CD4-positive, alpha-beta T cell treated with Interferon alpha-2 for 1 hour (primary cell): Measurements from ENCODE around the gene ITIH1.
"Not testable (repeated sequence)": the region's sequence is repeated elsewhere in the genome, so short reads cannot be mapped to it uniquely, and the experiment has no call there.

Experiments
- DNase-seq, 2 donors: peaks; one replicate each; pipeline ENCODE4 v3.0.0-alpha.2; 2020 to 2022

Gene ITIH1

GRCh38 chr3:52775877-52776276 is 1.5 kb upstream of the ITIH1 start:
- DNase-seq: no peak

DNA sequence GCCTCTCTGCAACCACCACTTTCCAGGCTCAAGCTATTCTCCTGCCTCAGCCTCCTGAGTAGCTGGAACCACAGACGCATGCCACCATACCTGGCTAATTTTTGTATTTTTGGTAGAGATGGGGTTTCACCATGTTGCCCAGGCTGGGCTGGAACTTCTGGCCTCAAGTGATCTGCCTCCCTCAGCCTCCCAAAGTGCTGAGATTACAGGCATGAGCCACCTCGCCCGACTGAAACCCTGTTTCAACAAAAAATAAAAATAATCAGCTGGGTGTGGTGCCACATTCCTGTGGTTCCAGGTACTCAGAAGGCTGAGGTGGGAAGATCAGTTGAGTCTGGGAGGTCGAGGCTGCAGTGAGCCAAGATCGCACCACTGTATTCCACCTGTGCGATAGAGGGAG is 913 bp upstream of the ITIH1 start:
- DNase-seq: not testable (repeated sequence)

DNA sequence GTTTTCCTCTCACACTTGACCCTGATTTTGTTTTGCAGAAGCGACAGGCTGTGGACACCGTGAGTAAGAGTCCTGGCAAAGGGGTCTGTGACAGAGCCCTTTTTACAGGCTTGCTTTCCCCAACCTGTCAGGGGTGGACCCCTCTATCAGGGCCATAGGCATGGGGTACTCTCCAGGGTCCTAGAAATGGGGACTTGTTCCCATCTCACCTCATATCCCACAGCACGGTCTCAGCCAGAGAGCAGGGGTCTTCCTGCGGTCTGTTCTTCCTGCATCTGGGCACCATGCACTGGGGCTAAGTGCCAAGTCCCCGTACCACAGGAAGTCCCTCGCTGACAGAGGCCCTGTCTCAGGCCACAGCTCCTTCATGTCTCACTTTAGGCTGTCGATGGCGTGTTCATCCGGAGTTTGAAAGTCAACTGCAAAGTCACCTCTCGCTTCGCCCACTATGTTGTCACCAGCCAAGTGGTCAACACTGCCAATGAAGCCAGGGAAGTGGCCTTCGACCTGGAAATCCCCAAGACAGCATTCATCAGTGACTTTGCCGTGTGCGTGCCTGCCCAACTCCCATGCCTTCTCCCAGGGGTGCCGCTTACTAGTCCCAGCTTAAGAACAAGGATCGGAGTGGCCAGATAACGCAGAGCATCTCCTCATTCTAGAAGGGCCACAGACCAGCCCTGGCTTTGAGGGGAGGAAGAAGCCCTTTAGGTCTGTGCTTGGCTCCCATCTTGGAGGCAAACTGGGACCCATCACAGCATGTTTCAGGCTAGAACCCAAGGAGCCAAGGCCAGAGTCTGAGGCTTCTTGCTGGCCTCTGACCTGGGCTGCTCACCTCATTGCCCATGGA is 783 bp downstream of the ITIH1 start:
- DNase-seq: no peak

- DNase-seq: peak in 1 of 2 donors; percentile 57
These were observed 1.8 kb downstream of the ITIH1 start for GRCh38 chr3:52779011-52779836.

DNA sequence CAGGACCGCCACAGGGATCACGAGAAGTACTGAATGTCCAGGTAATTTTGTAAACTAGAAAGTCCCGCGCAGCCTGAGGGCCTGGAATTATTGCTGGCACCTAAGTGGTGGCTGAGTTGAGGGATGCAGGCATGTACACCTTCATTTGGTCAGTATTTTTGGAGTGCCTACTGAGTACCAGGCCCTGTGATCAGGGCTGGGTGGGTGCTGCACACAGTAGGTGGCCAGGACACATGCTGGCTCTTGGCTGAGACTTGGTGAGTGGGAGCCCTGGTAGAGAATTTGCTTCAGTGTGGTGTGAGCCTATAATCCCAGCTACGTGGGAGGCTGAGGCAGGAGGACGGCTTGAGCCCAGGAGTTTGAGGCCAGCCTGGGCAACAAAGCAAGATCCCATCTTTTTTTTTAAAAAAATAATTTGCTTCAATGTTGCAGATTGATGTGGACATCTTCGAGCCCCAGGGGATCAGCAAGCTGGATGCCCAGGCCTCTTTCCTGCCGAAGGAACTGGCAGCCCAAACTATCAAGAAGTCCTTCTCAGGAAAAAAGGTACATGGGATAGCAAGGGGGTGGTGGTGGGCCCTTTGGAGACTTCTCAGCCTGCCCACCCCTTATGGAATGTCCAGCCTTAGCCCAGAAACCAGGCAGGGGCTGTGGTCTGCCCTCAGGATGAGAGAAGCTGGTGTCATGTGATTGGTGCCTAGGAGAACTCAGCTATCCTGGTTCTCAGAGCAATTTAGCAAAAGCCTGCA is 2.6 kb downstream of the ITIH1 start:
- DNase-seq: no peak

GRCh38 chr3:52781741-52782140 is 4.3 kb downstream of the ITIH1 start:
- DNase-seq: no peak

GRCh38 chr3:52782412-52783210 is 5.2 kb downstream of the ITIH1 start:
- DNase-seq: no peak

DNA sequence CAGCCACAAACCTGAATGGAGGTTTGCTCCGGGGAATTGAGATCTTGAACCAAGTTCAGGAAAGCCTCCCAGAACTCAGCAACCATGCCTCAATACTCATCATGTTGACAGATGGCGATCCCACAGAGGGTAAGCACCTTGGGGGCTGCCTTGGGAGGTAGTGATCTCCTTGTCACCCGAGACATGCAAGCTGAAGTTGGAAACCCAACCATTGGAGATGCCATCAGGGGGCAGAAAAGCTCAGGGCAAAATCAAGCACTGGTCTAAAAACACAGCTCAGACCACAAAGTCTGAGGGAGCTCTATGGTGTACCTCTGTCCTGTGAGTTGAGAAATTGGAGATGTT is 5.8 kb downstream of the ITIH1 start:
- no peak for DNase-seq

DNA sequence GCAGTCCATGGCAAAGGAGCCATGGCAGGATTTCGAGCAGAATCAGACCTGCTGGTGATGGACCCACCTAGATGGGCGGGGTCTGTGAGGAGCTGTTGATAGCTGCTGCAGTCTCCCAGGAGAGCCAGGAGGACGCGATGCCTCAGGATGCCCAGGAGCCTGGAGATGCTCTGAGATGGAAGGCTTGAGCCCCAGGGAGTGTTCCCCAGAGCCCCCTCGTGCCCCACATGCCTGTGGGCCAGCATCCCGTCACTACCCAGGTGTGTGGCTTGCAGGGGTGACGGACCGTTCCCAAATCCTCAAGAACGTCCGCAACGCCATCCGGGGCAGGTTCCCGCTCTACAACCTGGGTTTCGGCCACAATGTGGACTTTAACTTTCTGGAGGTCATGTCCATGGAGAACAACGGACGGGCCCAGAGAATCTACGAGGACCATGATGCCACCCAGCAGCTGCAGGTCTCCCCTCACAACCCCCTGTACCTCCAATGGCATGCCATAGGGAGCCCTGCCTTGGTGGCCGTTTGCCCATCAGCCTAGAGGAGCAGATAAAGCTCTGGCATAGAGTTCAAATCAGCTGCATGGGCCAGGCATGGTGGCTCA is 6.7 kb downstream of the ITIH1 start:
- DNase-seq: no peak

- no peak for DNase-seq
These were observed 7.7 kb downstream of the ITIH1 start for GRCh38 chr3:52784931-52785590.

GRCh38 chr3:52786330-52787215 is 9.2 kb downstream of the ITIH1 start:
- no peak for DNase-seq

GRCh38 chr3:52787246-52787645 is 9.8 kb downstream of the ITIH1 start:
- DNase-seq: no peak

DNA sequence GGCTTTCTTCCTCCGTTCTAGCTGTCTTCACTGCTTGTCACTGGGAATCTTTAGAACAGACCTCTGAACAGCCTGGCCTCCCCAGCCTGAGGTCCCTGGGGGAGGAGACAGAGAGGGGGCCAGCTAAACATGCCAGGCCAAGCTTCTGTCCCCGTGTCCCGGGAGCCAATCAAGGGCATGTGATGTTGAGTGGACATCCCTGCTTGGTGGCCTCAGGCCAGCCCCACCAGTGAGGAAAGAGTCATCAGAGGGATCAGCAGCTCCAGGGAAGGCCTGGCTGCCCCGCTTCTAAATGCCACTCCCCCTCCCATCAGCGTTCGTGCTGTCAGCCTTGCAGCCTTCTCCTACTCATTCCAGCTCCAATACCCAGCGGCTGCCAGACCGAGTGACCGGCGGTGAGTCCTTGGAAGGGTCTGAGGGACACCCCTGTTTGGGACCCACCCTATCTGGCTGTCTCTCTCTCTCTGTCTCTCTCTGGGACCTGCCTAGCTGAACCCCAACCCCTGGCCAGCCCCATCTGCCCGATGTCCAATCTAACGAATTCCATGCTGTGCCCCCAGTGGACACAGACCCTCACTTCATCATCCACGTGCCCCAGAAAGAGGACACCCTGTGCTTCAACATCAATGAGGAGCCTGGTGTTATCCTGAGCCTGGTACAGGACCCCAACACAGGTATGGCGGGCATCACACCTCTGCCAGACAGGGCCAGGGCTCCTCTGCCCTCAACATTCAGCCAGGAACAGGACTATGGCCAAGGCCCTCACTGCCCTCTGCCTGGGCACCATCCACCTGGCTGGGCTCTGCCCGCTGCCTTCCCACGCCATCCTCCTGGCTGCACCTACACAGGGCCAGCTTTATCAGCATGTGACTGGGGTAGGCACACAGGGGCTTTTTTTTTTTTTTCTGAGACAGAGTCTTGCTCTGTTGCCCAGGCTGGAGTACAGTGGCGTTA is 10.6 kb downstream of the ITIH1 start:
- no peak for DNase-seq

- DNase-seq: no peak
These were observed 11.7 kb downstream of the ITIH1 start for GRCh38 chr3:52788890-52789745.

- no peak for DNase-seq
These were observed 12.3 kb downstream of the ITIH1 start for GRCh38 chr3:52789746-52790040.

- no peak for DNase-seq
These were observed 12.9 kb downstream of the ITIH1 start for GRCh38 chr3:52790337-52790736.

DNA sequence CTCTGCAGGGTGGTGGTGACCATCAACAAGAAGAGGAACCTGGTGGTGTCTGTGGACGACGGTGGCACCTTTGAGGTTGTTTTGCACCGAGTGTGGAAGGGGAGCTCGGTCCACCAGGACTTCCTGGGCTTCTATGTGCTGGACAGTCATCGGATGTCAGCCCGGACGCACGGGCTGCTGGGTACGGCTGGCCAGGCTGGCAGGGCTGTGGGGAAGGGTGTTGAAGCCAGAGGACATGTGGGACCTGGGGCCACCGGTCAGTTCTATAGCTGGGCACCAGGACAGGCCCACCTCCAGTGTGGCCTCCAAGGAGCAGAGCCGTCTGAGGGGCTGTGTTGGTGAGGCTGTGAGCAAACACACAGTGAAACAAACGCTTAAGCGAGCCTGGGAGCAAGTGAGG is 13.3 kb downstream of the ITIH1 start:
- no peak for DNase-seq

- no peak for DNase-seq
These were observed 14.0 kb downstream of the ITIH1 start for GRCh38 chr3:52791366-52791765.

DNA sequence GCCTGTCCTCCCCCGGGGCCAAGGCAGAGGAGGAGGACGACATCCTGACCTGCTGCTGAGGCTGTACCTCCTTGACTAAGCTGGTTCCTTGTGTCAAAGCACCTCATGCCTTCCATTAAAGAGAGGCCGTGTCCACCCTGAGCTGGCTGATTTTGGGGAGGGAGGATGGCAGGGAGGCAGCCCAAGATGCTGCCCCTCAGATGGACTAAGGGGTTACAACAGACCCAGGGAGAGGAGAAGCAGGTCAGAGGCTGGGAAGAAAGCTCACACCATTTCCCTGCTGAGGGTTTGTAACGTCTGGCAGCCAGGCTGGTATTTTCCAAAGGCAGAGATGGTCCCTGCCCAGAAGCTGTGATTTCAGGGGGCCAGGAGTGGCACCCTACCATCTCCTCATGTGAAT is 14.5 kb downstream of the ITIH1 start:
- no peak for DNase-seq
